Stimulated activated naive CD8-positive, alpha-beta T cell treated with anti-CD3 and anti-CD28 coated beads, Interleukin-15, amount 100 ng/mL, for 72 hours (primary cell): Measurements from ENCODE around the gene ZBTB18.

Experiments used
- ATAC-seq: fragments of 150-1000 bp; cut with Tn5 transposase; 2 replicates; pipeline ENCODE4 v1.10.0; 2021; ENCODE audit warnings: mild to moderate bottlenecking, moderate library complexity
- DNase-seq, 2 donors: peaks; one replicate each; pipeline ENCODE4 v3.0.0; 2021 to 2022
- H3K27ac Mint-ChIP-seq, 2 donors: one replicate each; pipeline ENCODE4 v1.8.0; 2022; ENCODE audit warnings: mild to moderate bottlenecking in 2 of 2, mixed read lengths in 2 of 2, moderate library complexity in 2 of 2
- H3K27me3 Mint-ChIP-seq: one replicate; pipeline ENCODE4 v1.8.0; 2022; ENCODE audit warnings: mixed read lengths
- H3K4me1 Mint-ChIP-seq: one replicate; pipeline ENCODE4 v1.8.0; 2022; ENCODE audit warnings: mild to moderate bottlenecking, mixed read lengths
- H3K4me3 Mint-ChIP-seq, 2 donors: one replicate each; pipeline ENCODE4 v1.8.0; 2022; ENCODE audit warnings: mild to moderate bottlenecking in 2 of 2, mixed read lengths in 2 of 2, moderate library complexity in 1 of 2
- H3K9me3 Mint-ChIP-seq, 2 donors: one replicate each; pipeline ENCODE4 v1.8.0; 2022; ENCODE audit warnings: mixed read lengths in 2 of 2

Gene ZBTB18

DNA sequence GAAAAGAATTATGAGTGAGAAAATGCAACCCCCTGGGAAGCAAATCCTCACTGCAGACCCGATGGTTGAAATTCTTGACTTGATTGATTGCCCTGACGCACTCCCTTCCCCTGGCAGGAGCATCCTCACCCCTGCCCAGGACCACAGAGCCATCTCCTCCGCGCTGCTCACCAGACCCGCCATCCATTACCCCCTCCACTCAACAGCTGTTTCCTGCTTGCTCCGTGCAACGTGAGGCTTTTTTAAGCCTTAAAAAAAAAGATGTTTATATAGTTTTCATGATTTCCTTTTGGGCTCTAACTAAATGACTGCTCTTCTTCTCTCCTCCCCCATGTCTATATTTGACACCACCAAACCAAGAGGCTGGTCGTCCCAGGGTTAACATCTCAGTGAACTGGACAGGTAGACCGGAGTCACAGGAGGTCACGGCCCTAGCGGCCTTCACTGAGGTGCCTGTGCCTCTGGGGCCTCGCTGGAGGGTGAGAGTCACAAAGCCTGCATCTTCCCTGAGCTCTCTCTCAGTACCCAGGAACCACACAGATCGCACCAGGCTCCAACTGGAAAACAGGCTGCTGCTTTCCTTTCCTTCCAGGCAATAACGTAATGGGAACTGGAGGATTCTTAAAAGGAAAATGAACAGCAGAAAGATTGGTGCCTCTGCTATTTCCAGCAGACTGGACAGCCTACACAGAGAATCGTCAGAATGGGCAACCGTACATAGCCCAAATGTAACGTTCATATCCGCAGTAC lies 49.8 kb downstream of the ZBTB18 start:
- peaks cover 26% of the 10 kb centered on the region for H3K4me1 Mint-ChIP-seq
- peaks cover 9% of the 10 kb centered on the region for H3K27me3 Mint-ChIP-seq
- peak; percentile 64 for ATAC-seq
- no peaks in the 10 kb centered on the region for H3K9me3 Mint-ChIP-seq
- DNase-seq = no peak
- H3K27ac Mint-ChIP-seq = no peak overlapping the region
- H3K4me3 Mint-ChIP-seq = peak overlapping the region; percentile 59 to 64

DNA sequence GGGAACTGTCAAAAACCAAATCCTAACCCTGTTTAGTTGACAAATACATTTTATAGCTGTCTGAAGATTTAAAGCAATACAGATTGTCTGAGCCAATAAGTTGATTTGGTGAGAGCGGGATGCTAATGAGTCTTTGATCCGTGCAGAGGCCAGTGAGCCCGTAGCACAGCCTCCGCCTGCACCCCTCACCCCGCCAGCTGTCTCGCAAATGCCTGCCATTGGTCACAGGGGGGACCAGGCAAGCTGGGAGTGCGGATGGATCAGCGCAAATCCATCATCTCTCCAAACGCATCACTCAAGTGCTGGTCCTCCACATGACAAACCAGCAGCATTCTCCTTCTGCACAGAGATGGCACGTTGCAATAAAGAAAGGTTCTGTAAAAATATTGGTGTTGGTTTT lies 51.0 kb downstream of the ZBTB18 start:
- no peak overlapping the region for H3K4me3 Mint-ChIP-seq
- H3K4me1 Mint-ChIP-seq = peaks cover 26% of the 10 kb centered on the region
- H3K27ac Mint-ChIP-seq = no peak overlapping the region
- H3K27me3 Mint-ChIP-seq = peaks cover 9% of the 10 kb centered on the region
- no peak for ATAC-seq
- no peak for DNase-seq
- H3K9me3 Mint-ChIP-seq = no peaks in the 10 kb centered on the region

DNA sequence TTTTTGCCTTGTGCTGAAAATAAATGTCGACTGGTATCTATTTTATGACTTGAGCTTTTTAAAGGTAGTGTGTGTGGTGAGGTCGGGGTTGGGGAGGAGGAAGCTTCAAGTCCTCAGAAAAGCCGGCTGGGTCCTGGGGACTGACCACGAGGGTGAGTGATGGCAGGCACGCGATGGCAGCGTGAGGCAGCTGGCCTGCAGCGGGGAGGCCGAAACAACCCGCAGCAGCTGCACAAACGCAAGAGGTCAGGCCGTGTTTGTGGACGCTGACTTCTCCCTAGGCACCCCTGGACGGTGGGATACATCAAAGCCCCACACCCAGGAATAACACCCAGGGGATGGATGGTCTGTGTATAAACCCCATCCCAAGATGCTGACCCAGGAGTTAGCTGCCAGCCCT lies 51.4 kb downstream of the ZBTB18 start:
- H3K4me3 Mint-ChIP-seq = no peak overlapping the region
- ATAC-seq = no peak
- no peak overlapping the region for H3K27ac Mint-ChIP-seq
- no peaks in the 10 kb centered on the region for H3K9me3 Mint-ChIP-seq
- DNase-seq = no peak
- peaks cover 9% of the 10 kb centered on the region for H3K27me3 Mint-ChIP-seq
- H3K4me1 Mint-ChIP-seq = peaks cover 24% of the 10 kb centered on the region

DNA sequence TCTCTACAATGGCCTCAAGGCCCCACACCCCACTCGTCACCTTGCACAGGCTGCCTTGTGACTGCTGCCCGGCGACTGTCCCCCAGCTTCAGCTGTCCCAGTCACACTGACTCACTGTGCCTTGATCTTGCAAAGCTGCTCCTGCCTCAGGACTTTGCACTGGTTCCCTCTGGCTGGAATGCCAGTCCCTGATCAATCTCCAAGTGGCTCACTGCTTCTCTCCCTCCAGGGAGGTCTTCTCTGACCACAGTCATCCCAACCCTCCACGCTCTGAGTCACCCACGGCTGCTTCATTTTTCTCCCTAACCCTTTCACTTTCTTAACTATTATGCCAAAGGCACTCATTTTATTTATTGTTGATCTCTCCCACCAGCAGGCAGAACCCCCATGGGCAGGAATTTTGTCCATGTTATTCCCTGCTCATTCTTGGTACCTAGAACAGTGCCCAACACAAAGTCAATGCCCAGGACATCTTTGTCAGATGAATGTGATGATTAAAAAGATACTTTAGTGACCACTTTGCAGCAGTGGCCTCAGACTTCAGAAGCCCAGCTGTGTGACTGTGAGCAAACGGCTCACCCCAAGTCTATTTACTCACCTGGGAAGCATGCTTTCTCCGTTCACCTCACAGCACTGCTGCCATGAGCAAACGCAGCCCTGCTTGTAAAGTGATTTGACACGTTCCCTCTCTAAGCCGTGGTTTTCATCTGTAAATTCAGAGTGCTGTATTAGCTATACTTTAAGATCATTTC lies 53.4 kb downstream of the ZBTB18 start:
- Mint-ChIP-seq H3K4me3 (no peak overlapping the region), H3K27me3 (peaks cover 9% of the 10 kb centered on the region), H3K27ac (no peak overlapping the region), H3K4me1 (peaks cover 21% of the 10 kb centered on the region), H3K9me3 (no peaks in the 10 kb centered on the region)
- ATAC-seq (no peak), DNase-seq (no peak)

DNA sequence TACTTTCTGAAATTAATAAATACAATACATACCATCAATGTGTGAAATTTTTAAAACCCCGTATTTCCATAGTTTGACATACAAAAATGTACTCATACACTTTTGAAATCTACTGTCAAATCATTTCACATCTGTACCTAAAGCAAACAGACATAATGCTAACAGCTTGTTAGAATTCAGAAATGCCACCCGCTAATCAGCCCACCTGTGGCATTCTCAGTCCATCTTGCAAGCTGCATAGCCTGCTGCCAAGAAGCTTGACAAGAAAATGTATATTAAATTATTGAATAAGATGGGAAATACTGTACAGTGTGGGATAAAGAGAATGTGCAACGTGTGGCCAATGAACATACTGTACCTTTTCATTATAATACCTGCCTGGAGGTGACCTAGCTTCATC lies 55.1 kb downstream of the ZBTB18 start:
- Mint-ChIP-seq H3K9me3 (no peaks in the 10 kb centered on the region), H3K27me3 (peaks cover under 1% of the 10 kb centered on the region), H3K27ac (no peak overlapping the region), H3K4me1 (peaks cover 8% of the 10 kb centered on the region), H3K4me3 (no peak overlapping the region)
- no peak for ATAC-seq
- DNase-seq = no peak
